AG10803 (cell line): Measurements from ENCODE around the gene RAB32.

Experiments
- DNase-seq: peaks from one replicate; pipeline ENCODE4 v3.0.0; 2010; ENCODE audit warnings: low read depth
- H3K4me3 ChIP-seq: 2 replicates; pipeline ENCODE4 v1.5.1; 2011; ENCODE audit warnings: mild to moderate bottlenecking, low read length, control low read depth
- TF ChIP-seq, protein P1 (sequence below): conservative IDR thresholded peaks from 2 replicates; pipeline ENCODE4 v1.5.1; 2011; ENCODE audit warnings: mild to moderate bottlenecking, low read length, control low read depth, inconsistent platforms

RAB32 gene

GRCh38 chr6:146582857-146583256, 39.2 kb downstream of the RAB32 start:
- TF ChIP-seq, protein P1, sequence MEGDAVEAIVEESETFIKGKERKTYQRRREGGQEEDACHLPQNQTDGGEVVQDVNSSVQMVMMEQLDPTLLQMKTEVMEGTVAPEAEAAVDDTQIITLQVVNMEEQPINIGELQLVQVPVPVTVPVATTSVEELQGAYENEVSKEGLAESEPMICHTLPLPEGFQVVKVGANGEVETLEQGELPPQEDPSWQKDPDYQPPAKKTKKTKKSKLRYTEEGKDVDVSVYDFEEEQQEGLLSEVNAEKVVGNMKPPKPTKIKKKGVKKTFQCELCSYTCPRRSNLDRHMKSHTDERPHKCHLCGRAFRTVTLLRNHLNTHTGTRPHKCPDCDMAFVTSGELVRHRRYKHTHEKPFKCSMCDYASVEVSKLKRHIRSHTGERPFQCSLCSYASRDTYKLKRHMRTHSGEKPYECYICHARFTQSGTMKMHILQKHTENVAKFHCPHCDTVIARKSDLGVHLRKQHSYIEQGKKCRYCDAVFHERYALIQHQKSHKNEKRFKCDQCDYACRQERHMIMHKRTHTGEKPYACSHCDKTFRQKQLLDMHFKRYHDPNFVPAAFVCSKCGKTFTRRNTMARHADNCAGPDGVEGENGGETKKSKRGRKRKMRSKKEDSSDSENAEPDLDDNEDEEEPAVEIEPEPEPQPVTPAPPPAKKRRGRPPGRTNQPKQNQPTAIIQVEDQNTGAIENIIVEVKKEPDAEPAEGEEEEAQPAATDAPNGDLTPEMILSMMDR = no peak
- peak; percentile 16 for DNase-seq

DNA sequence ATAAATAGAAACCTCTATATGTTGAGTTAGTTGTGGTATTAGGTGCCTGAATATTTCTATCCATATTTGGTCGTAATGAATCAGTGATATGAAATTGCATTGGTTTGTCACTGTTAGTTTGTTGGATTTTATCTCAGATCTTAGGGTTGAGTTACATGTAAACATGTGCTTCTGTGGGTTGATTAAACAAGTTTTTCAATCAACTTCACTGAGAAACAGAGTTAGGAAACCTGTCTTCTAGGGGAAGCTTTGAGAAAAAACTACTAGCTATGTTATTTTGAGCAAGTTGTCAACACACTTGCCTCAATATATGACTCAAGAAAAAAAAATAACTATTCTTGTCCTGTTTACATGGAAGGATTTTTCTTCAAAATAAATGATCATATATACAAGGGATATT, 40.3 kb downstream of the RAB32 start:
- H3K4me3 ChIP-seq = no peak overlapping the region
- no peak for DNase-seq
- TF ChIP-seq, protein P1 = no peak

More at GRCh38 chr6:146582857-146583256, 39.2 kb downstream of the RAB32 start:
- H3K4me3 ChIP-seq = no peak overlapping the region

- no peak for DNase-seq
- H3K4me3 ChIP-seq = no peak overlapping the region
- TF ChIP-seq, protein P1 = no peak
Observed at GRCh38 chr6:146587459-146587858, 43.8 kb downstream of the RAB32 start.

DNA sequence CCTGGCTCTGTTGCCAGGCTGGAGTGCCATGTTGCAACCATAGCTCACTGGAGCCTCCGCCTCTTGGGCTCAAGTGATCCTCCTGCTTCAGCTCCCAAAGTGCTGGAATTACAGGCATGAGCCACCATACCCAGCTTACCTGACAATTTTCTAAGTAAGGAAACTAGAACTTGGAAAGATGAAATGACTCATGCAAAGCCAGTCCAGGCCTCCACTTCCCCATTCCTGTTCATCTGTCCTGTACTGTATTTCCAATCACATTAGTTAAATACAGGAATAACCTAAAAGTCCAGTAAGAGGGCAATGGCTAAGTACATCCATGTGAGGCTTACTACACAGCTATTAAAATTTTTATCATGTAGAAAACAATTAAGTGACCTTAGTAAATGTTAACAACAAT, 46.9 kb downstream of the RAB32 start:
- DNase-seq = no peak
- TF ChIP-seq, protein P1 = no peak
- H3K4me3 ChIP-seq = no peak overlapping the region

DNA sequence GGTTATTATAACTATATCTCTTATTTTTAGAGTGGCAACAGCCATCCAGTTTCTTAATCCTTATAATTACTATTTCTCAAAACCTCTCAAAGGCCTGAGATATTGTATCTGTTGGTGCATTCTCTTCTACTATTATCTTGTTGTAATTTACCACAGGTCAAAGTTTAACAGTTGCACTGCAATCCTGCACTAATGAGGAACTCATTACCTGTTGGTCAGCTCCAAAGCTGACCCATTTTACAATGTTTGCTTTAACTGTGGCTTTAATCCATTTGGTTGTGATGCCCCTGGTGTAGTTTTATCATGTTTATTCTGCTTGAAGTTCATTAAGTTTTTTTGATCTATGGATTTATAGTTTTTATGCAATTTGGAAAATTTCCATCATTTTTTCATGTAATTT, 48.8 kb downstream of the RAB32 start:
- no peak overlapping the region for H3K4me3 ChIP-seq
- TF ChIP-seq, protein P1 = no peak
- no peak for DNase-seq

GRCh38 chr6:146593986-146594385, 50.4 kb downstream of the RAB32 start:
- TF ChIP-seq, protein P1 = no peak
- H3K4me3 ChIP-seq = no peak overlapping the region
- no peak for DNase-seq

GRCh38 chr6:146594495-146594894, 50.9 kb downstream of the RAB32 start:
- no peak for DNase-seq
- no peak overlapping the region for H3K4me3 ChIP-seq
- TF ChIP-seq, protein P1 = no peak
